ENCODE data around the gene SEPTIN1. TPM values are rescaled to one million over a fixed set of nuclear protein-coding genes. Genes with fewer than 3 reads are reported as not detected.

SEPTIN1 gene
- total and polyA plus RNA-seq, 12 donors, result 0.11 to 19.8 (median 2.8) TPM; not detected in 1

- H3K27me3 ChIP-seq, result no peaks in the 10 kb centered on the region
- no peak overlapping the region for H3K4me3 ChIP-seq
- no peak for DNase-seq
- peaks cover 20 to 33% of the 10 kb centered on the region in 2 donors for H3K4me1 ChIP-seq (replicated peaks in 1 of 2)
- no peaks in the 10 kb centered on the region for H3K9me3 ChIP-seq (replicated peaks in 1 of 3)
- 75 to 83% (median 83%) methylated on average over 4 to 10 of the region's 10 CpGs for WGBS, 4 donors
- peaks cover 0 to 44% of the 10 kb centered on the region in 2 donors for H3K36me3 ChIP-seq (replicated peaks in 1 of 2)
- TF ChIP-seq CTCF (IDR thresholded peaks at IDR 0.05), result no peak
- no peak for TF ChIP-seq POLR2A (IDR thresholded peaks at IDR 0.05)
- H3K27ac ChIP-seq, result no peak overlapping the region
- intact Hi-C loops (cut with DNase I), result no loop called here
Observed at GRCh38 chr16:30365200-30365599, 17.2 kb downstream of the SEPTIN1 start.

- H3K9me3 ChIP-seq (replicated peaks in 1 of 3), result no peaks in the 10 kb centered on the region
- no peak overlapping the region for H3K4me3 ChIP-seq
- WGBS, 4 donors, result 93 to 96% (median 95%) methylated on average over 7 of the region's 7 CpGs
- no peak for DNase-seq
- peaks cover 9 to 16% of the 10 kb centered on the region in 2 donors for H3K4me1 ChIP-seq (replicated peaks in 1 of 2)
- H3K27ac ChIP-seq, result no peak overlapping the region
- TF ChIP-seq CTCF (IDR thresholded peaks at IDR 0.05) (no peak), POLR2A (IDR thresholded peaks at IDR 0.05) (no peak)
- peaks cover 0 to 73% of the 10 kb centered on the region in 2 donors for H3K36me3 ChIP-seq (replicated peaks in 1 of 2)
- intact Hi-C loops (cut with DNase I), result no loop called here
- no peaks in the 10 kb centered on the region for H3K27me3 ChIP-seq
Observed at GRCh38 chr16:30361180-30361579, 21.2 kb downstream of the SEPTIN1 start.

- H3K4me3 ChIP-seq, result no peak overlapping the region
- no peak for DNase-seq
- peaks cover 14 to 17% of the 10 kb centered on the region in 2 donors for H3K4me1 ChIP-seq (replicated peaks in 1 of 2)
- no peak overlapping the region for H3K27ac ChIP-seq
- H3K27me3 ChIP-seq, result no peaks in the 10 kb centered on the region
- 68 to 86% (median 77%) methylated on average over 1 to 6 of the region's 6 CpGs for WGBS, 4 donors
- peaks cover 0 to 60% of the 10 kb centered on the region in 2 donors for H3K36me3 ChIP-seq (replicated peaks in 1 of 2)
- intact Hi-C loops (cut with DNase I), result no loop called here
- no peaks in the 10 kb centered on the region for H3K9me3 ChIP-seq (replicated peaks in 1 of 3)
- TF ChIP-seq CTCF (IDR thresholded peaks at IDR 0.05), result no peak
- no peak for TF ChIP-seq POLR2A (IDR thresholded peaks at IDR 0.05)
Observed at GRCh38 chr16:30359871-30360170, 22.5 kb downstream of the SEPTIN1 start.

- H3K27me3 ChIP-seq, result no peaks in the 10 kb centered on the region
- H3K4me3 ChIP-seq, result no peak overlapping the region
- intact Hi-C loops (cut with DNase I), result no loop called here
- H3K36me3 ChIP-seq (replicated peaks in 1 of 2), result peaks cover 0 to 54% of the 10 kb centered on the region in 2 donors
- H3K9me3 ChIP-seq (replicated peaks in 1 of 3), result no peaks in the 10 kb centered on the region
- no peak for TF ChIP-seq POLR2A (IDR thresholded peaks at IDR 0.05)
- TF ChIP-seq CTCF (IDR thresholded peaks at IDR 0.05), result no peak
- 89 to 91% (median 90%) methylated on average over 17 to 28 of the region's 28 CpGs for WGBS, 4 donors
- H3K27ac ChIP-seq, result no peak overlapping the region
- H3K4me1 ChIP-seq (replicated peaks in 1 of 2), result peaks cover 17 to 18% of the 10 kb centered on the region in 2 donors
- peak in 1 of 7 donors; percentile 24 for DNase-seq
Observed at GRCh38 chr16:30358990-30359870, 23.1 kb downstream of the SEPTIN1 start.
